ENCODE results near the gene RPL10A. TPM values are rescaled to one million over a fixed set of nuclear protein-coding genes. Genes with fewer than 3 reads are reported as not detected.

Gene RPL10A
- 1,000 to 10,000 TPM in 1 of 4 donors, 100 to 1,000 TPM in 3; 347 to 1,065 (median 530) TPM for total RNA-seq

GRCh38 chr6:35468181-35468979 lies at the start of gene RPL10A:
Gene RPL10A, plus strand, starts transcription at chr6:35468401. Its CDS starts 34 bp downstream, at chr6:35468435.
- H3K27me3 ChIP-seq: no peaks in the 10 kb centered on the region
- no peaks in the 10 kb centered on the region for H3K9me3 ChIP-seq
- peak within 1 kb of the TSS; percentile 55 to 86 (median 73) for H3K4me3 ChIP-seq
- H3K27ac ChIP-seq: peak within 1 kb of the TSS; percentile 80 to 94 (median 90)
- H3K4me1 ChIP-seq: peaks cover 0 to 43% (median 3%) of the 10 kb centered on the region in 4 donors
- DNase-seq: peak; percentile 94 to 98 (median 94)
- TF ChIP-seq CTCF (IDR thresholded peaks at IDR 0.05): peak; percentile 93 to 99 (median 98)
- peak; percentile 68 to 85 for TF ChIP-seq POLR2A (IDR thresholded peaks at IDR 0.05)
- peaks cover 0 to 26% (median 0%) of the 10 kb centered on the region in 3 donors for H3K36me3 ChIP-seq

GRCh38 chr6:35419417-35419816 lies 48.8 kb upstream of the RPL10A start:
- H3K4me3 ChIP-seq: no peak overlapping the region
- H3K27ac ChIP-seq: peak overlapping the region in 1 of 4 donors; percentile 75
- H3K36me3 ChIP-seq: peaks cover 0 to 41% (median 0%) of the 10 kb centered on the region in 3 donors
- H3K9me3 ChIP-seq: no peaks in the 10 kb centered on the region
- no peak for DNase-seq
- H3K27me3 ChIP-seq: no peaks in the 10 kb centered on the region
- H3K4me1 ChIP-seq: peaks cover 0 to 41% (median 7%) of the 10 kb centered on the region in 4 donors
- no peak for TF ChIP-seq POLR2A (IDR thresholded peaks at IDR 0.05)
- peak in 3 of 6 experiments; percentile 6 to 12 (median 10) for TF ChIP-seq CTCF (IDR thresholded peaks at IDR 0.05)

- H3K36me3 ChIP-seq: peaks cover 0 to 47% (median 0%) of the 10 kb centered on the region in 3 donors
- no peak overlapping the region for H3K4me3 ChIP-seq
- no peak for TF ChIP-seq POLR2A (IDR thresholded peaks at IDR 0.05)
- TF ChIP-seq CTCF (IDR thresholded peaks at IDR 0.05): no peak
Observed at GRCh38 chr6:35419961-35420360, 48.2 kb upstream of the RPL10A start.

GRCh38 chr6:35425284-35425683 lies 42.9 kb upstream of the RPL10A start:
- no peak for DNase-seq
- no peak for TF ChIP-seq POLR2A (IDR thresholded peaks at IDR 0.05)
- TF ChIP-seq CTCF (IDR thresholded peaks at IDR 0.05): no peak
- Histone ChIP-seq H3K4me3 (no peak overlapping the region), H3K36me3 (peaks cover 0 to 72% (median 0%) of the 10 kb centered on the region in 3 donors), H3K27me3 (no peaks in the 10 kb centered on the region), H3K9me3 (peaks cover 0 to 24% (median 7%) of the 10 kb centered on the region in 4 donors), H3K4me1 (no peaks in the 10 kb centered on the region), H3K27ac (no peak overlapping the region)

More at GRCh38 chr6:35419961-35420360, 48.2 kb upstream of the RPL10A start:
- Histone ChIP-seq H3K4me1 (peaks cover 0 to 36% (median 7%) of the 10 kb centered on the region in 4 donors), H3K27ac (peak overlapping the region in 1 of 4 donors; percentile 35), H3K27me3 (no peaks in the 10 kb centered on the region), H3K9me3 (no peaks in the 10 kb centered on the region)
- no peak for DNase-seq

GRCh38 chr6:35426074-35426473 lies 42.1 kb upstream of the RPL10A start:
- peaks cover 0 to 70% (median 0%) of the 10 kb centered on the region in 3 donors for H3K36me3 ChIP-seq
- H3K27ac ChIP-seq: no peak overlapping the region

More at GRCh38 chr6:35426074-35426473, 42.1 kb upstream of the RPL10A start:
- Histone ChIP-seq H3K9me3 (peaks cover 0 to 24% (median 7%) of the 10 kb centered on the region in 4 donors), H3K4me1 (no peaks in the 10 kb centered on the region), H3K27me3 (no peaks in the 10 kb centered on the region), H3K4me3 (no peak overlapping the region)
- no peak for DNase-seq
- TF ChIP-seq CTCF (IDR thresholded peaks at IDR 0.05) (no peak), POLR2A (IDR thresholded peaks at IDR 0.05) (no peak)
